CD4-positive, alpha-beta T cell treated with Interleukin-10 for 1 hour (primary cell): ENCODE results near the gene ATCAY.

Source experiments
- DNase-seq: peaks from one replicate; pipeline ENCODE4 v3.0.0-alpha.2; 2020

ATCAY gene

GRCh38 chr19:3975637-3976087 is 95.2 kb downstream of the ATCAY start:
- DNase-seq = peak; percentile 23

DNA sequence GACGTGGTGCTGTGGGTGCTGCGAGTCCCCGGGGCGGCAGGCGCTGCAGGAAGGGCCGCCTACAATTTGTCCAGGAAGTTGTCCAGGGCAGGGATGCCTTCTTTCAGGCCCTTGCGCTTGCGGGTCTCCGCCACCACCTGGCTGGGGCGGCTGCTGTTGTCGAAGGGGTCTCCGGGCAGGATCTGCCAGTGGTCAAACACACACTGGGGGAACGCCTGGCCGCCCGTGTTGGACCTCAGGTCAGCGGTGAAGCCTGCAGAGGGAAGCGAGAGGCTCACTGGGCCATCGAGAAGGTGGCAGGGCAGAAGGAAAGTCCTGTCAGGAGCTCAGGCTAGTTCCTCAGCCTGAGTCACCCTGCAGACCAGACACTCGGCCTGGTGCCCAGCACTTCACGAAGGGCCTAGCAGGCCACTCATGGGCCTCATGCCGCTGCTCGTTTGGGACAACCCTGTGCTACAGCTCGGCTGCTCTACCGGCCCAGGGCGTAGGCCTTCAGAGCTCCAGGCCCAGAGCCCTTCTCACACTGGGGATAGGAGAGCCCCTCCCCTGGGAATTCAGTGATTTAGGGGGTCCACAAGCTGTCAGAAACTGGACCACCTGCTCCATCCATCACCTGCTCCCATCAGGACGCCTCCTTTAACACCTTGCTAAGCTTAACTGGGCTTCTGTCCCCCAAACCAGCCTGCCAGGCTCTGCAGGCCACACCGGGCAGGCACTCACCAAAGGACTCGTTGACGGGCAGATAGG is 96.2 kb downstream of the ATCAY start:
- no peak for DNase-seq
